Measurements from ENCODE around the gene DCAF15. TPM values are rescaled to one million over a fixed set of nuclear protein-coding genes. Genes with fewer than 3 reads are reported as not detected.
A peak's percentile ranks its signal among the peaks of the same experiment; 100 is the strongest.

Gene DCAF15
- total RNA-seq, 3 donors from 2014 or later (not counting 1 experiment from before 2014, with no cell fraction given): 121 to 149 (median 124) TPM

DNA sequence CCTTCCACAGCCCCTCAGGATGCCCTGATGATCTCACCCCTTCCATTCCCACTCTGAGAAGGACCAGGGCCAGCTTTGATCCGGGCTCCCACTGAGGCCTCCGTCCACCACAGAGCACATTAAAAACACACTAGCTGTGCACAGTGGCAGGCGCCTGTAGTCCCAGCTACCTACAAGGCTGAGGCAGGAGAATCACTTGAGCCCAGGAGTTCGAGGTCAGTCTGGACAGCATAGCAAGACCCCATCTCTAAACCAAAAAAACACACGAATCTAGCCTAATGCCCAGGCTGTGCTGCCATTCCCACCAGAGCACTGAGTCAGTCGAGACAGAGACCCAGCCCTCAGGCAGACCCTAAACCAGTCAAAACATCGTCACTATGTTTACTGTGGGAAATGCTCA, 39.7 kb downstream of the DCAF15 start:
- Histone ChIP-seq H3K4me3 (ENCODE audit: low read length) (no peak overlapping the region), H3K9me3 (ENCODE audit: control insufficient read depth, insufficient read depth, low read length) (no peaks in the 10 kb centered on the region), H3K27me3 (ENCODE audit: control insufficient read depth, insufficient read depth, low read length) (no peaks in the 10 kb centered on the region), H3K27ac (ENCODE audit: low read length) (no peak overlapping the region), H3K36me3 (ENCODE audit: control insufficient read depth, insufficient read depth, low read length) (peaks cover 19% of the 10 kb centered on the region), H3K4me1 (ENCODE audit: control insufficient read depth, insufficient read depth, low read length) (peaks cover 16% of the 10 kb centered on the region)
- Mint-ChIP-seq H3K4me3 (no peak overlapping the region), H3K9me3 (no peaks in the 10 kb centered on the region), H3K27ac (no peak overlapping the region), H3K27me3 (ENCODE audit: low read depth in 2 of 2) (no peaks in the 10 kb centered on the region), H3K4me1 (peaks cover 13 to 28% of the 10 kb centered on the region in 2 donors), H3K36me3 (no peaks in the 10 kb centered on the region)
- DNase-seq: no peak
- no peak for ATAC-seq
- 94% methylated on average over 7 of the region's 7 CpGs for WGBS (ENCODE audit: insufficient coverage)
- TF ChIP-seq, protein P1, sequence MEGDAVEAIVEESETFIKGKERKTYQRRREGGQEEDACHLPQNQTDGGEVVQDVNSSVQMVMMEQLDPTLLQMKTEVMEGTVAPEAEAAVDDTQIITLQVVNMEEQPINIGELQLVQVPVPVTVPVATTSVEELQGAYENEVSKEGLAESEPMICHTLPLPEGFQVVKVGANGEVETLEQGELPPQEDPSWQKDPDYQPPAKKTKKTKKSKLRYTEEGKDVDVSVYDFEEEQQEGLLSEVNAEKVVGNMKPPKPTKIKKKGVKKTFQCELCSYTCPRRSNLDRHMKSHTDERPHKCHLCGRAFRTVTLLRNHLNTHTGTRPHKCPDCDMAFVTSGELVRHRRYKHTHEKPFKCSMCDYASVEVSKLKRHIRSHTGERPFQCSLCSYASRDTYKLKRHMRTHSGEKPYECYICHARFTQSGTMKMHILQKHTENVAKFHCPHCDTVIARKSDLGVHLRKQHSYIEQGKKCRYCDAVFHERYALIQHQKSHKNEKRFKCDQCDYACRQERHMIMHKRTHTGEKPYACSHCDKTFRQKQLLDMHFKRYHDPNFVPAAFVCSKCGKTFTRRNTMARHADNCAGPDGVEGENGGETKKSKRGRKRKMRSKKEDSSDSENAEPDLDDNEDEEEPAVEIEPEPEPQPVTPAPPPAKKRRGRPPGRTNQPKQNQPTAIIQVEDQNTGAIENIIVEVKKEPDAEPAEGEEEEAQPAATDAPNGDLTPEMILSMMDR (IDR thresholded peaks at IDR 0.05): no peak
- intact Hi-C loops (cut with micrococcal nuclease): no loop called here

DNA sequence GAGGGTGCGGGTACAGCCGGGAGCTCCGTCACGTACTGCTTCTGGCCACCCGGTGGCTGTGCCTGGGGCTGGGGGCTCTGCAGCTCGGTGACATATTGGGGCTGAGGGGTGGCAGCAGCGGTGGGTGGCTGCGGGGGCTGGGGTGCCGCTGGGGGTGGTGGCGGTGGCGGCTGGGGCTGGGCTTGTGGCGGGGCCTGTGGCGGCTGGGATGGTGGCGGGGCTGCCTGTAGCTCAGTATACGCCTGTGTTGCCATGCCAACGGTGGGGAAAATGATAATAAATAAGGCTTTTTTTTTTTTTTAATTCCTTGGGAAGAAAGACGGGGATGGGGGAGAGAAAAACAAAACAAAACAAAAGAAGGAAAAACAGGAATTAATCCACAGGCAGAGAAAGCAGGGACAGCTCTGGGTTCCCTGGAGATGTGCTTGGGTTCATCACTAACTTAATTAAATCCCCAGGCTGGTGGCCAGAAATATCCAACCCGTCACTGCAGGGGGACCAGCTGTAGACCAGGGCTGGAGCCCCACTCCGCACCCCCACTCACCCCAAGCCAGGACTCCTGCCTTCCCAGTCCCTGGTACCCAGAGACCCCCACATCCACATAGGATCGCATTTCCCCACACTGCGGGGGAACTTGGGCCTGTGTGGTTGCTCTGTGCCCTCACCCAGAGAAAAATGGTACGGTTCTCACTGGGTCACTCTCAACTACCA, 41.4 kb downstream of the DCAF15 start:
- Histone ChIP-seq H3K27ac (ENCODE audit: low read length) (no peak overlapping the region), H3K36me3 (ENCODE audit: control insufficient read depth, insufficient read depth, low read length) (peaks cover 19% of the 10 kb centered on the region), H3K9me3 (ENCODE audit: control insufficient read depth, insufficient read depth, low read length) (peaks cover 4% of the 10 kb centered on the region), H3K27me3 (ENCODE audit: control insufficient read depth, insufficient read depth, low read length) (no peaks in the 10 kb centered on the region), H3K4me1 (ENCODE audit: control insufficient read depth, insufficient read depth, low read length) (no peaks in the 10 kb centered on the region), H3K4me3 (ENCODE audit: low read length) (no peak overlapping the region)
- intact Hi-C loops (cut with micrococcal nuclease): no loop called here
- ATAC-seq (peak; percentile 25 to 74 (median 40)), DNase-seq (no peak)
- Mint-ChIP-seq H3K9me3 (no peaks in the 10 kb centered on the region), H3K27ac (peak overlapping the region in 1 of 2 donors; percentile 45), H3K4me3 (no peak overlapping the region), H3K4me1 (peaks cover 8 to 21% of the 10 kb centered on the region in 2 donors), H3K36me3 (no peaks in the 10 kb centered on the region), H3K27me3 (ENCODE audit: low read depth in 2 of 2) (no peaks in the 10 kb centered on the region)
- 85% methylated on average over 22 of the region's 22 CpGs for WGBS (ENCODE audit: insufficient coverage)
- TF ChIP-seq, protein P1 (IDR thresholded peaks at IDR 0.05): no peak

DNA sequence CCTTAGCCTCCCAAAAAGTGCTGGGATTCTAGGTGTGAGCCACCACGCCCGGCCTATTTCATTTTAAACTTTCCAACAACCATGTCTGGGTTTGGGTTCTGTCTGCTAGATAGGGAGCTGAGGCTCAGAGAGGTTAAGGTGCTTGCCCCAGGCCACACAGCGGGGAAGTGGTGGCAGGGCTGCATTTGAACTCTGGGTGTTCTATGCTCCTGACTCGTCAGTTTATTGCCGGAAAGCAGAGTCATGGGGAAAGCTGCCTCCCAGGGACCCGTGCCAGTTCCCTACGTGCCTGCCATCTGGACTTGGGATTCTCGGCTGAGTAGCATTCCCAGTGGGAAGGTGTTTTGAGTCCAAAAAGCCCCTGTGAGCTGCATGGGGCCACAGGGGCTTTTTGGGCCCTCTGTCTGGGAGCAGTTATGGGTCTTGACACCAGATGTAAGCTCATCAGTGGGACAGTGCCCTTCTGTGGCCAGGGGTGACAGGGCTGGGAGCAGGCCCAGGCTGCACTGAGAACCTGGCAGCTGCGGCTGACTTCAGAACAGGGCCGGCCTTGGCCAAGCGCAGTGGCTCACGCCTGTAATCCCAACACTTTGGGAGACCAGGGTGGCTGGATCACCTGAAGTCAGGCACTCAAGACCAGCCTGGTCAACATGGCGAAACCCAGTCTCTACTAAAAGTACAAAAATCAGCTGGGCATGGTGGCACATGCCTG, 42.9 kb downstream of the DCAF15 start:
- TF ChIP-seq, protein P1 (IDR thresholded peaks at IDR 0.05): no peak
- no peaks in the 10 kb centered on the region for H3K27me3 ChIP-seq (ENCODE audit: control insufficient read depth, insufficient read depth, low read length)
- DNase-seq (no peak), ATAC-seq (no peak)
- intact Hi-C loops (cut with micrococcal nuclease): no loop called here
- no peak overlapping the region for H3K4me3 ChIP-seq (ENCODE audit: low read length)
- H3K27ac Mint-ChIP-seq: no peak overlapping the region
- no peak overlapping the region for H3K4me3 Mint-ChIP-seq
- WGBS (ENCODE audit: insufficient coverage): 98% methylated on average over 13 of the region's 13 CpGs
- H3K9me3 Mint-ChIP-seq: no peaks in the 10 kb centered on the region
- no peaks in the 10 kb centered on the region for H3K36me3 Mint-ChIP-seq
- H3K27ac ChIP-seq (ENCODE audit: low read length): no peak overlapping the region
- H3K27me3 Mint-ChIP-seq (ENCODE audit: low read depth in 2 of 2): no peaks in the 10 kb centered on the region
- no peaks in the 10 kb centered on the region for H3K4me1 ChIP-seq (ENCODE audit: control insufficient read depth, insufficient read depth, low read length)
- peaks cover 17% of the 10 kb centered on the region for H3K36me3 ChIP-seq (ENCODE audit: control insufficient read depth, insufficient read depth, low read length)
- peaks cover 9% of the 10 kb centered on the region for H3K9me3 ChIP-seq (ENCODE audit: control insufficient read depth, insufficient read depth, low read length)
- H3K4me1 Mint-ChIP-seq: peaks cover 0 to 7% of the 10 kb centered on the region in 2 donors
